GM12801 (cell line): ENCODE data around the gene HTR3B.

ENCODE experiments used
- TF ChIP-seq, protein P1 (sequence below): IDR thresholded peaks from one replicate; pipeline ENCODE4 v1.5.1; 2011; ENCODE audit warnings: control low read depth; ENCODE audit not compliant: insufficient read length; ENCODE audit errors: extremely low read depth

The HTR3B gene

DNA sequence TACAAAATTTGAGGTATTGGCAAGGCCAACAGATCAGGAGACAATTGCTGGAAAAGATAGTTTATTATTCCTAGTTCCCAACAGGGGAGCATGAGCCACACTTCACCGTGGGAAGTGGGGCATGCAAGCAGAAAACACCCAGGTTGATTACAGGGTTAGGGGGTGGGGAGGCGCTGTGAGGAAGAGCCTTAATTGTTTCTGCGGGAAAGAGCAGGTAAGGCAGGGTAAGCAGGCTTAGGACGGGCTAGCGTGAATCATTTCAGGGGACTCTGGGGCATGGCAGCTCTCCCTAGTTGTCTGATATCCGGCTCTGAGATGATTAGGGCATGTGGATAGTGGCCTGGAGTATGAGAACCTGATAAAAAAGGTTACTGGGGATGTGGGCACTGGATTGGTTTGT, 49.6 kb downstream of the HTR3B start:
- TF ChIP-seq, protein P1, sequence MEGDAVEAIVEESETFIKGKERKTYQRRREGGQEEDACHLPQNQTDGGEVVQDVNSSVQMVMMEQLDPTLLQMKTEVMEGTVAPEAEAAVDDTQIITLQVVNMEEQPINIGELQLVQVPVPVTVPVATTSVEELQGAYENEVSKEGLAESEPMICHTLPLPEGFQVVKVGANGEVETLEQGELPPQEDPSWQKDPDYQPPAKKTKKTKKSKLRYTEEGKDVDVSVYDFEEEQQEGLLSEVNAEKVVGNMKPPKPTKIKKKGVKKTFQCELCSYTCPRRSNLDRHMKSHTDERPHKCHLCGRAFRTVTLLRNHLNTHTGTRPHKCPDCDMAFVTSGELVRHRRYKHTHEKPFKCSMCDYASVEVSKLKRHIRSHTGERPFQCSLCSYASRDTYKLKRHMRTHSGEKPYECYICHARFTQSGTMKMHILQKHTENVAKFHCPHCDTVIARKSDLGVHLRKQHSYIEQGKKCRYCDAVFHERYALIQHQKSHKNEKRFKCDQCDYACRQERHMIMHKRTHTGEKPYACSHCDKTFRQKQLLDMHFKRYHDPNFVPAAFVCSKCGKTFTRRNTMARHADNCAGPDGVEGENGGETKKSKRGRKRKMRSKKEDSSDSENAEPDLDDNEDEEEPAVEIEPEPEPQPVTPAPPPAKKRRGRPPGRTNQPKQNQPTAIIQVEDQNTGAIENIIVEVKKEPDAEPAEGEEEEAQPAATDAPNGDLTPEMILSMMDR = no peak

- TF ChIP-seq, protein P1 = no peak
Observed at GRCh38 chr11:113956986-113957385, 52.4 kb downstream of the HTR3B start.

DNA sequence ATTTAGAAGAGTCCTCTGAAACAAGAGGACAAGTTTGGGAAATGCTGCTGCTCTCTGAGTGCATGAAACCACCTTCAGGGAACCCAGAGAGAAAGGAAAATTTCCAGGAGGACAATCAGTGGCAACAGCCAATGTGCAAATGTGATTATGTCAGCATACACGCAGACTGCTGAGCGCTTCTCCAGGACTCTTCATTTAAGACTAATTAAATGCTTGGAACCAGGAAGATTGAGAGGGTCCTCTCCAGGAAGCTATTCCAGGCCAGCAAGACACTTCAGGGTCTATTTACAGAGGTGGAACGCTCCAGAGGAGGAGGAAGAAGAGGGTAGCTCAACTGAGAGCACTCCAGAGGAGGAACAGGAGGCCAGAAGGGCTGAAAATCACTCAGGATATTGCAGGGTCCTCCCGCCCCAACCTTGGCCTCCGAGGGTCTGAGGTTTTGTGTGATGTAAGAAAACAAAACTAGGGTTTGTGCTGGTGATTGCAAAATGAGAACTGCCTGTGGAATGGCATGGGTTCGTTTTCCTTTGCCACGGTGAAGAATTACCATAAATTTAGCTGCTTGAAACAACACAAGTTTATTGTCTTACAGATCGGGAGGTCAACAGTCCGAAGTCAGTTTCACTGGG, 56.2 kb downstream of the HTR3B start:
- TF ChIP-seq, protein P1 = no peak

DNA sequence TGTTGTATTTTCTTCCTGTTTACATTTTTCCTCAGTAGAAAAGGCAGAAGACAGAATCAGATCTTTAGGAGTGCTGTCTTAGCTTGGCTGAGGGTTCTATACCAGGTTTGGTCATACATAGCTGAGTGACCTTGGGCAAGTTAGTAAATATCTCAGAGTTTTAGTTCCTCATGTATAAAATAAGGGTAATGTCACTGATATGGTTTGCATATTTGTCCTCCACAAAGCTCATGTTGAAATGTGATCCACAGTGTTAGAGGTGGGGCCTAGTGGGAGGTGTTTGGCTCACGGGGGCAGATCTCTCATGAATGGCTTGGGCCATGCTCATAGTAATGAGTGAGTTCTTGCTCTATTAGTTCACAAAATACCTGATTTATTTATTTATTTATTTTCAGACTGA, 62.8 kb downstream of the HTR3B start:
- TF ChIP-seq, protein P1 = no peak

DNA sequence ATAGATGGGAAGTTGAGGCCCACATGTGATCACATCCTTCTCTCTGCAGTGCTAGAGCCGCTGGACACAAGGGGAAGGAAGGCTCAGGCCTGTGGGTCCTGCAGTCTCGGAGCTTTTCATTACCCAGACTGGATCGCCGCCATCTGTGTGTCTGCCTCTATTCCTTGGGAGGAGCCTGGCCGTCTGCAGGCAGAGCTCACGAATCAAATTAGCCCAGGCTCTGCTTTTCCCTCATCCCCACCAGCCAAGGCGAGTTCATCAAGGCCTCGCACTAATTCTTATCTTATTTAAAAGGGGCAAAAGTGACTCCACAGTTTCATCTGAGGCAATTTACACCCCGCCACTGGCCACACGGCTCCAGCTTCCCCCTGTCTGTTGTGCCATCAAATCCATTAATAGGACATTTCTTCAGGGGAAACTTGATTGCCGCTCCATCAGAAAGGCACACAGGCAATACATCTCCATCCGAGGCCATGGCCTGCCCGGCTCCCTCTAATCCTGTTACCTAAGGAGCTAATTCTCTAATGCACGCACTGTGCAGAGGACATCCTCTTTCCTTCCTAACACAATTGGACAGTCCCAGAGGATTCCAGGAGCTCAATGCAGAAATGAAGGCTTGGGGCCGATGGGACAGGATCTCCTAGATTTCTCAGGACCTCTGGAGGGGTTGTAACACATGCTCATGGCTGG, 67.1 kb downstream of the HTR3B start:
- TF ChIP-seq, protein P1 = no peak

DNA sequence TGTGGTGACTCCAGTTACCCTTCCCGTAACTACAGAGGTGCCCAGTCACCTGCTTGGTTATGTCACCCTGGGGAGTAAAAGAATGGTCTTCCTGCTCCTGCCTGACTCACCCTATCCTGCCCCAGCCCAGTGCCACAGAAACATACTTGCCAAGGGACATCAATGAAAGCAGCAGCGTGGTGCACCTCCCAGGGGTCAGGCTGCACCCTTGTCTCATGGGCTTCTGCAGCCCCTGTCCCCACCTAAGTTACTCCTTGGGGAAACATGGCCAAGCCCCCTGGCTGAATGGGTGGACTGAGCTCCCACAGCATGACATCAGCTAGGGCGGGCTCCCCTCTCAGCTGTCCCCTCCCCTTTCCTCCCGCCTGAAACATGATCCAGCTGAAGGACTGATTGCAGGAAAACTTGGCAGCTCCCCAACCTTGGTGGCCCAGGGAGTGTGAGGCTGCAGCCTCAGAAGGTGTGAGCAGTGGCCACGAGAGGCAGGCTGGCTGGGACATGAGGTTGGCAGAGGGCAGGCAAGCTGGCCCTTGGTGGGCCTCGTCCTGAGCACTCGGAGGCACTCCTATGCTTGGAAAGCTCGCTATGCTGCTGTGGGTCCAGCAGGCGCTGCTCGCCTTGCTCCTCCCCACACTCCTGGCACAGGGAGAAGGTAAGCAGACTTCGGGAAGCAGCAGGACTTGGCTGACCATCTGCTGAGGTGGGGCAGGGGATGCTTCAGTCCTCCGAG, 70.3 kb downstream of the HTR3B start, which contains the start of gene HTR3A:
Gene HTR3A, plus strand, starts transcription at position 368 of the 730 bp plus-strand sequence. Its CDS starts 218 bp downstream, at position 586.
- TF ChIP-seq, protein P1 = no peak

DNA sequence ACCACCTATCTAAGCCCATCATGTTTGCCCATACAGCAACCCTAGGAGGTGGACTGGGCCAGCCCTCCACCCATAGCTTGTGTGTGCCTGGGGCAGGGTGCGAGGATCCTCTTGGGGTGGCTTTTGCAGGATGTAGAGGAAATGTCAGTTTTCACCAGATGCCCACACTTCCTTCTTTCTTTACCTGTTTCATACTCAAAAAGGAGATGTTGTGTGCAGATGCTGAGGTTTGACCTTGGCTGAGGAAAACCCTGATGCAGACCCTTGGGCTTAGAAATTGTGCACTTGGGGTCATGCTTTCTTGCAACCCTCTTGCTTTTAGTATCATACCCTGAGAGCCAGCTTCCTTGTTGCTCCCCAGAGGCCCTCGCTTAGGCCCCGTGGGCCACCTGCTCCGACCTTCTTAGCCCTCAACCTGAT, 72.5 kb downstream of the HTR3B start:
- TF ChIP-seq, protein P1 = no peak
